IPS-18a (cell line): ENCODE measurements around the gene SLU7.

Experiments
- H3K27ac ChIP-seq: one replicate; pipeline ENCODE4 v1.5.1; 2013; ENCODE audit warnings: low read length
- H3K27me3 ChIP-seq: one replicate; pipeline ENCODE4 v1.6.1; 2013; ENCODE audit warnings: mild to moderate bottlenecking, low read length; ENCODE audit not compliant: control insufficient read depth, insufficient read depth
- H3K36me3 ChIP-seq: one replicate; pipeline ENCODE4 v1.6.1; 2013; ENCODE audit warnings: low read depth, low read length; ENCODE audit not compliant: control insufficient read depth
- H3K4me1 ChIP-seq: one replicate; pipeline ENCODE4 v1.6.1; 2013; ENCODE audit warnings: low read depth, low read length; ENCODE audit not compliant: control insufficient read depth
- H3K4me3 ChIP-seq: one replicate; pipeline ENCODE4 v1.5.1; 2013; ENCODE audit warnings: low read length
- H3K9ac ChIP-seq: one replicate; pipeline ENCODE4 v1.6.1; 2013; ENCODE audit warnings: mild to moderate bottlenecking, low read length, moderate library complexity
- H3K9me3 ChIP-seq: one replicate; pipeline ENCODE4 v1.6.1; 2013; ENCODE audit warnings: low read depth, low read length; ENCODE audit not compliant: control insufficient read depth

SLU7 gene

DNA sequence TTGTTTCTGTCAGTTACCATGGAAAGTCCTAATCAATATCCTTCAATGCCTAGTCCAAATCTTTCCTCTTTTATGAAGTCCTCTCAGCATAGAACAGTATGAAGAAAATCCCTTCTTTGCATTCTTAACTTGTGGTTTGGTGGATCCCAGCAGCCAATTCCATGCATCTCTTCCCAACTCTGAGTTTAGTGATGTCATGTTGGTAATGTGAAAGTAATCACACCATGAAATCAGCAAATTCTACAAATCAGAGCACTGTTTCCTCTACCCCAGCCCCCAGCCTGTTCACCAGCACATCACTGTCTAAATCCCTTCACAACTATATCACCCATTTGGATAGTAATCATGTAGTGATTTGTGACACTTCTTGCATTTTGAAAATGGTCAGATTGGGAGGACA lies 43.7 kb downstream of the SLU7 start:
- no peaks in the 10 kb centered on the region for H3K9me3 ChIP-seq
- no peak overlapping the region for H3K27ac ChIP-seq
- peaks cover 12% of the 10 kb centered on the region for H3K4me1 ChIP-seq
- H3K9ac ChIP-seq, result no peak overlapping the region
- peaks cover 16% of the 10 kb centered on the region for H3K27me3 ChIP-seq
- H3K36me3 ChIP-seq, result no peaks in the 10 kb centered on the region
- no peak overlapping the region for H3K4me3 ChIP-seq

DNA sequence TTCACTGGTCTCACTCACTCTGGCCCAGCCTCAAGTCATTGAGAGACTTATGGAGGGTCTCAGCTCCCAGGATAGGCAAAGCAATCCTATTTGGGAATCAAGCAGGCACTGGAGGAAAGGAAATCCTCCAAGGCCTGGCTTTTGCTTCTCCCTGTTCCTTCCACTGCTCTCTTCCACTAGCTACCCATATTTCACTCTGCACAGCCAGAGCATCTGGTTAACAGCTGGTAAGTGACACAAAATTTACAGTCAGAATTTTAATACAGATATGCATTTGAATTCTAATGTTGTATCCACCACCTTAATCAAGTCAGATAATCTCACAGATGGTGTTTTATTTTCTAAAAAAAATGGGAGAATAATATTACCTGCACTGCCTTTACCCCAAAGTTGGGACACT lies 47.6 kb downstream of the SLU7 start:
- H3K4me3 ChIP-seq, result no peak overlapping the region
- no peaks in the 10 kb centered on the region for H3K9me3 ChIP-seq
- no peak overlapping the region for H3K9ac ChIP-seq
- H3K4me1 ChIP-seq, result peaks cover 5% of the 10 kb centered on the region
- H3K27ac ChIP-seq, result no peak overlapping the region
- peaks cover 32% of the 10 kb centered on the region for H3K27me3 ChIP-seq
- no peaks in the 10 kb centered on the region for H3K36me3 ChIP-seq

DNA sequence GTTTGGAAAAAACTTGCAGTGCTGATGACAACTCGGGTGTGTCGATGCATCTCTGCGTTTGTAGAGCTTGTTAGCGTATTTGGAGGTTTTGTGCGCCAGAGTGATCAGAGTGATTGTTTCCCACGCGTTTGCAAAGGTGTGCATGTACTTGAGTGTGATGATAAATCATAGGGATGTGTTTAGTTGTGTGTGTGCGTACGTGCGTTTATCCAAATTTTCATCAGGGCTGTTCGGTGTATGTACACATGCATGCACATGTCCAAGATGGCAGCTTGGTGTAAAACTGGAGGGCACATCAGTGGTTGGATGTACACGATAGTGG lies 48.2 kb downstream of the SLU7 start:
- Histone ChIP-seq H3K9me3 (no peaks in the 10 kb centered on the region), H3K36me3 (no peaks in the 10 kb centered on the region), H3K4me1 (peaks cover 5% of the 10 kb centered on the region), H3K9ac (no peak overlapping the region), H3K27me3 (peaks cover 32% of the 10 kb centered on the region), H3K4me3 (peak overlapping the region; percentile 57), H3K27ac (no peak overlapping the region)

DNA sequence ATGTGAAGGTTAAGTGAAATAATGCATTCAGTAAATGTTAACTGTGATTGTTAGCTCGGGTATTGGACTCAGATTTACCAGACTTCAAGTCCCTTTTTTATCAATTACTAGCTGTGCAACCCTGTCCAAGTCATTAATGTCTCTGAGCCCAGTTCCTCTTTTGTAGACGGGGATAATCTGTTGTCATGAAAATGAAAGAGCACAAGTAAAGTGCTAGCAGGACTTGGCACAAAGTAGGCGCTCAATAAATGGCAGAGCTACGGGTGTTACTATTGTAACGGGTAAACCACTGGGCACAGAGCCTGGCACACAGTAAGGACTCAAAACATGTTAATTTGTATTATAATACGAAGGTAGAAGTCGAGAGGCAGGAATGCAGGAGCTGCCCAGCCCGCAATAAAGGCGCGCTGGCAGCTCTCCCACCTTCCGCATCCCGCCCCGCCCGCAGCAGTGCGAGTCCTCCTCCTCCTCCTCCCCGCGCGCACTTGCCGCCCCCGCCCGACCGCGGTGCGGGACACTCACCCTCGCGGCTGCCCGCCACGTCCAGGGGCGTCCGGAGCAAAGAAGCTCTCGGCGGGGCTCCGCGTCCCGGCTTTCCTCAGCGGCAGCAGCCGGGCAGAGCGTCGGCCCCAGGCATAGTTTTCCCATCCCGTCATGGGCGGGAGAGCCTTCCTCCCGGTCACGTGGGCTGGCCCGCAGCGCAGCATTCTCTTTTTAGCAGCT lies 48.7 kb downstream of the SLU7 start, which contains the start of gene C1QTNF2:
TSS of gene C1QTNF2 (minus strand) at position 637 of the 723 bp plus-strand sequence. CDS start 15,615 bp downstream, outside the sequence.
- peaks cover 32% of the 10 kb centered on the region for H3K27me3 ChIP-seq

DNA sequence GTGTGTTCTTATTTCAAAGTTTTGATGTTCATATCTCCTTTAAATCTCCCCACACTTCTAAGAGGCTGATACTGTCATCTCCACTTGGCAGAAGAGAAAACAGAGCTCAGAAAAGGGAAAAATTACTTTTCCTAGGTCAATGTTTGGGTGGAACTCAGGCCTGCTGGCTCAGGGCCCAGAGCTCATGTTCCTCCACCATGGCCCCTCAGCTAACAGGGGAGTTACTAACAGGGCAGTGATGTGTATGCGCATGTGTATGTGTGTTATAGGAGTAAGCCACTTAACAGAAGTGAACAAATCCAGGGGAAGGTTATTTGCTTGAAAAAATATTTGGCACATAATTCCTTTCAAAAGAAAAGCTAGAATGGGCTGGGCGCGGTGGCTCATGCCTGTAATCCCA lies 51.0 kb downstream of the SLU7 start:
- Histone ChIP-seq H3K36me3 (no peaks in the 10 kb centered on the region), H3K4me1 (peaks cover 5% of the 10 kb centered on the region), H3K27ac (no peak overlapping the region), H3K4me3 (no peak overlapping the region), H3K9ac (no peak overlapping the region), H3K9me3 (no peaks in the 10 kb centered on the region), H3K27me3 (peaks cover 32% of the 10 kb centered on the region)

More for the DNA sequence above, 48.7 kb downstream of the SLU7 start, which contains the start of gene C1QTNF2:
- Histone ChIP-seq H3K36me3 (no peaks in the 10 kb centered on the region), H3K9ac (peak within 1 kb of the TSS; percentile 49), H3K4me1 (peaks cover 5% of the 10 kb centered on the region), H3K4me3 (peak within 1 kb of the TSS; percentile 57), H3K27ac (no peak within 1 kb of the TSS), H3K9me3 (no peaks in the 10 kb centered on the region)

DNA sequence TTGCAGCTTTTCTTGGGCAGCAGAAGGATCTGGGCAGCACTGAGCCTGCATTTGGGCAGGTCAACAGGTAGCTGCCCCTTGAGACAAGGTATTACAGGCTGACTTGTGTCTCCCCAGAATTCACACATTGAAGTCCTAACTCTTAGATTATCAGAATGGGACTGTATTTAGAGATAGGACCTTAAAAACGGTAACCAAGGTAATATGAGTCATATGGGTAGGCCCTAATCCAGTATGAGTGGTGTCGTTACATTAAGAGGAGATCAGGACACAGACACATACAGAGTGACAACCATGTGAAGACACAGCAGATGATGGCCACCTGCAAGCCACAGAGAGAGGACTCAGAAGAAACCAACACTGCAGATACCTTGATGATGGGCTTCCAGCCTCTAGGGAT lies 51.6 kb downstream of the SLU7 start:
- Histone ChIP-seq H3K9ac (no peak overlapping the region), H3K4me1 (peaks cover 5% of the 10 kb centered on the region), H3K27ac (no peak overlapping the region), H3K27me3 (peaks cover 32% of the 10 kb centered on the region), H3K36me3 (no peaks in the 10 kb centered on the region), H3K9me3 (no peaks in the 10 kb centered on the region), H3K4me3 (no peak overlapping the region)

GRCh38 chr5:160366230-160366629 lies 52.7 kb downstream of the SLU7 start:
- H3K9me3 ChIP-seq, result no peaks in the 10 kb centered on the region
- peaks cover 24% of the 10 kb centered on the region for H3K27me3 ChIP-seq
- no peak overlapping the region for H3K9ac ChIP-seq
- no peak overlapping the region for H3K4me3 ChIP-seq
- no peaks in the 10 kb centered on the region for H3K36me3 ChIP-seq
- no peak overlapping the region for H3K27ac ChIP-seq
- peaks cover 5% of the 10 kb centered on the region for H3K4me1 ChIP-seq

GRCh38 chr5:160363660-160364395 lies 55.1 kb downstream of the SLU7 start:
- Histone ChIP-seq H3K27me3 (peaks cover 2% of the 10 kb centered on the region), H3K4me1 (no peaks in the 10 kb centered on the region), H3K9ac (no peak overlapping the region), H3K9me3 (no peaks in the 10 kb centered on the region), H3K27ac (no peak overlapping the region), H3K36me3 (no peaks in the 10 kb centered on the region), H3K4me3 (no peak overlapping the region)

GRCh38 chr5:160363211-160363610 lies 55.7 kb downstream of the SLU7 start:
- Histone ChIP-seq H3K27ac (no peak overlapping the region), H3K36me3 (no peaks in the 10 kb centered on the region), H3K27me3 (no peaks in the 10 kb centered on the region), H3K9ac (no peak overlapping the region), H3K4me1 (no peaks in the 10 kb centered on the region), H3K4me3 (no peak overlapping the region), H3K9me3 (no peaks in the 10 kb centered on the region)

- Histone ChIP-seq H3K4me1 (peaks cover 3% of the 10 kb centered on the region), H3K27me3 (no peaks in the 10 kb centered on the region), H3K9me3 (no peaks in the 10 kb centered on the region), H3K4me3 (no peak overlapping the region), H3K36me3 (no peaks in the 10 kb centered on the region), H3K9ac (no peak overlapping the region), H3K27ac (no peak overlapping the region)
Observed at GRCh38 chr5:160361624-160362228, 57.2 kb downstream of the SLU7 start.

DNA sequence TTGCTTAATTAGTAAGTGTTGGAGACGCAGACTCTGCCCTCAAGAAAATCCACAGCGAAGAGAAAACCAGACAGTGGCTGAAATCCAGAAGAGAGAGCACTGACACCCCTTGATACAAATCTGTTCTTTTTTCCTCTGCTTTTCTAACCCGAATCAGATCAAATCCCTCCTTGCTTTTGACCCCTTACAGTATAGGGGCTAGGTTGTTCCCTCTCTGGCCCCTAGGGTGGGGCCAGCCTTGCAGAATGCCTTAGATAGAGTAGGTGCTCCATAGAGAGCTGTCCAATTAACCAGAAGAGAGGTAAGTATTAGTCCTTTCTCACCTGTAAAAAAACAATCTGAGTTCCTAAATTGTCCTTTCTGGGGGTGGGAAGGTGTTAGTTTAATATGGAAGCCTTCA lies 58.6 kb downstream of the SLU7 start:
- Histone ChIP-seq H3K27ac (no peak overlapping the region), H3K9ac (no peak overlapping the region), H3K4me1 (peaks cover 6% of the 10 kb centered on the region), H3K36me3 (no peaks in the 10 kb centered on the region), H3K9me3 (no peaks in the 10 kb centered on the region), H3K27me3 (no peaks in the 10 kb centered on the region), H3K4me3 (no peak overlapping the region)
